Effector CD4-positive, alpha-beta T cell (primary cell): ENCODE data around the gene S100A12.
"Not testable (repeated sequence)": the region's sequence is repeated elsewhere in the genome, so short reads cannot be mapped to it uniquely, and the experiment has no call there.

Experiments
- DNase-seq: peaks from one replicate; pipeline ENCODE4 v3.0.0-alpha.2; 2020

The S100A12 gene

DNA sequence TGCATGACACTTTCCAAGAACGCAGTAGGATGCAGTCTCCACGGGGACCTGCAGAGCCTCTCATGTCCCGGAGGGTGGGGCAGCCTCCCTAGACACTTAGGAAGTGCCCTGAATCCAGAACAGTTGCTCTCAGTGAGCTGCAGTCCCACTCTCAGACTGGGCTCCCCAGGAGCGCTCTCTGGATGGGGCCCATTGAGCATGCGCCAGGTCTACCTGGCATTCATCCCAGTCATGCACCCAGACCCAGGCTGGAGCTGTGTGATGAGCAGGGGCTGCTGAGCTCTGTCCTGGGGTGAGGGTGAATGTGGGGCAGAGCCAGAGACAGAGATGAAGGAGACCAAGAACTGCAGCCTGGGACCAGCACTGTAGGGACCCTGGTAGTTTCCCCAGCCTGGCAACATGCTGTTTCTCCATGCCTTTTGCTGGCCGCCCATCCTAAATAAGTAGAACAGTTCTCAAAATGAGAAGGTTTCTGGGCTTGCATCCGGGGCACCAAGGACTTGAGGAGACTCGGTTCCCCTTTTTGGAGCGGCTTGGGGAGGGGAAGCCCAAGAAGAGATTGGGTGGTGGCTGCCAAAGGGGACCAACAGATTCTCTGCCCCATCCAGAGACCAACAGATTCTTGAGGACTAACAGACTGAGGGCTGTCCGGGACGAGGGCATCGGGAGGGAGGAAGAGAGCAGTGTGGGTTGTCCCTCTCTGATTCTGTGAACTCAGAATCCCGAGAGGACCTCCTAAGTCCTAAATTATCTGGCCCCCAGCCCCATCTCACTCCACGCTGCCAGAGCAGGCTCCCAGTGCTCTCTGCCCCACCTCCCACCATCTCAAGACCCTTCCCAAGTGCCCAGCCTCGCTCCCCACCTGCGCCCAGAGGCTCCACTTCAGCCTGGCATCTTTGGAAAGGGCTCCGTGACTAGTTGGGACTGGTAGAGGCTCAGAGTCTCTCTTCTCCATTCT, 25.8 kb downstream of the S100A12 start:
- DNase-seq: no peak

DNA sequence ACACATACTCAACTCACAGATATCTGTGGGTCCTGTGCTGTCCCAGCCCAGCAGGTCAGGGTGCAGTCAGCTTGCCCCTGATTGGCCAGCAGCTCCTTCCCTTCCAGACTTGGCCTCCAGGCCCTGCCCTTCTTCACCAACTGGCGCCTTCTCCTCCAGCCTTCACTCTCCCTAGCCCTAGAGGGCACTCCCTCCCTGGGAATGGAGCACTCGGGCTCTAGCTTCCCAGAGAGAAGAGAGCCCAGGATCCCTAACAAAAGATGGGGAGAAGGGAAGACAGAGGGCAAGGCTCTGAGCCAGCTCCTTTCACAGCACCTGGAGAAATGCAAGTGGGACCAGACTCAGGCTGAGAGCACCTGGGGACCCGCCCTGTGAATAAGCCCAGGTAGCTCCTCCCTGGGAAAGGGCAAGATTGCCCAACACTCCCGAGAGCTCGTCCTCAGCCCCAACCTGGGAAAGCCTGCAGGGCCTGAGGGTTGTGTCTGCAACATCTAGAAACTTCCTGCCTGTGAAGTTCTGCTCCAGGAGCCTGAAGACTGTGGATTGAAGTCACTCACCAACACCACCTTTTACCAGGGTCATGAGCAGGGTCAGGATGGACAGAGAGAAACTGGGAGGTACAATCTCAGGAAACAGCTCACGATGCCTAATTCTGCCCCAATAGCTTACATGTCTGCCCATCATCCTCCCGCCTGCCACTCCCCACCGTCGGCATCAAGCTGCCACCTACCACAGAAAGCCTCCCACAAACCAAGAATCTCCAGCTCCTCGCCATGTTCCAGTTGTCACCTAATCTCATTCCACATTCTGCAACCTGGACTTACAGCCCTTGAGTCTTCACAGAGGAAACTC, 26.7 kb downstream of the S100A12 start, which contains the start of gene PGLYRP4:
TSS of gene PGLYRP4 (minus strand) at position 331 of the 852 bp plus-strand sequence. CDS start 909 bp downstream, outside the sequence.
- DNase-seq: no peak

DNA sequence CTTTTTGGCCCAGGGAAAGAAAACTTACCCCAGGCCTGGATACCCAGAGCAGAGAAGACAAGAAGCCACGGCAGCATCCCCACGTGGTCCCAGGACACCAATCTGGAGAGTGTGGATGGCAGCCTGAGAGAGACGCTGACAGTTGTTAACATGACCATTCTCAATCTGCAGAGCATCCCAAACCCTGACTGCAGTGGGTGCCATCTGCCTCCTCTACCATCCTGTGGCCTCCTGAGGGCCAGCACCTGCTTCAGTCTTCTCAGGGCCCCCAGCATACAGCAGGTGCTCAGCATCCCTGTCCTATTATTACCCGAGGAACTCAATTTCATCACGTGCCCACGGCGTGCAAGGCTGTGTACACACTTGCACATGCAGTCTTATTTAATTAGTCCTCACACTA, 27.6 kb downstream of the S100A12 start:
- no peak for DNase-seq

DNA sequence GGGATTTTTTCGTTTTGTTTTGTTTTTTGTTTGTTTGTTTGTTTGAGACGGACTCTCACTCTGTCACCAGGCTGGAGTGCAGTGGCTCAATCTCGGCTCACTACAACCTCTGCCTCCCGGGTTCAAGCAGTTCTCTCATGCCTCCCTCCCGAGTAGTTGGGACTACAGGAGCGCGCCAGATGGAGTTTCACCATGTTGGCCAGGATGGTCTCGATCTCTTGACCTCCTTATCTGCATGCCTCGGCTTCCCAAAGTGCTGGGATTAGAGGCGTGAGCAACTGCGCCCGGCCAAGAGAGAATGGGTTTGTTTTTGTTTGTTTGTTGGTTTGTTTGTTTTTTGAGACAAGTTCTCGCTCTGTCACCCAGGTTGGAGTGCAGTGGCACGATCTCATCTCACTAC, 28.4 kb downstream of the S100A12 start:
- not testable (repeated sequence) for DNase-seq

DNA sequence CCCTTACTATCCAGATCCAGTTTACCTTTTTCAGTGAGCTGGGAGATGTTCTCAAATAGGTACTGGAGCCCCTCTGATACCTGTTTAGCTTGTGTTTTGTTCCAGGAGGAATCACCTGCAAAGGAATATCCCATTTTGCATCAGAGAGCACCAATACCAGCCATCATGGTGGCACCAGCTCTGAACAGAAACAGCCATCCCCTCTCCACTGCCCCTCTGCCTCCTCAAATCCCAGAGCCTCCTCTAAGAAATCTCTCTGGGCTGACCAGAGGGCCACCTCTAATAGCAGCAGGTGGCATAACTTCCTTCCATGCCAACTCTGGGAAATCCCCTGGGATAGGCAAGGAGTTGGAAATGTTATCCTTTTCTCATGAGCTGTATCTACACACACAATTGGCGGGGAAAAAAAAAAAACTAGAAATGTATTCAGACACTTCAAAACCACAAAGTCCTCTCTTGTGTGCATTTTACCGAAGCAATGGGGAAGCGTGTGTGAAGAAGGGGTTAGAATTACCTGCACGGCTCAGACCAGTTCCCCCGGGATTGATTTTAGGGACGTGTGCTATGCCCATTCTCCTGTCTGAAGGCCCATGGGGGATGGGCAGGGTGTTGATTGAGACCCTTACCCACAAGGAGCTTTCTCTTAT, 29.2 kb downstream of the S100A12 start:
- DNase-seq: no peak

DNA sequence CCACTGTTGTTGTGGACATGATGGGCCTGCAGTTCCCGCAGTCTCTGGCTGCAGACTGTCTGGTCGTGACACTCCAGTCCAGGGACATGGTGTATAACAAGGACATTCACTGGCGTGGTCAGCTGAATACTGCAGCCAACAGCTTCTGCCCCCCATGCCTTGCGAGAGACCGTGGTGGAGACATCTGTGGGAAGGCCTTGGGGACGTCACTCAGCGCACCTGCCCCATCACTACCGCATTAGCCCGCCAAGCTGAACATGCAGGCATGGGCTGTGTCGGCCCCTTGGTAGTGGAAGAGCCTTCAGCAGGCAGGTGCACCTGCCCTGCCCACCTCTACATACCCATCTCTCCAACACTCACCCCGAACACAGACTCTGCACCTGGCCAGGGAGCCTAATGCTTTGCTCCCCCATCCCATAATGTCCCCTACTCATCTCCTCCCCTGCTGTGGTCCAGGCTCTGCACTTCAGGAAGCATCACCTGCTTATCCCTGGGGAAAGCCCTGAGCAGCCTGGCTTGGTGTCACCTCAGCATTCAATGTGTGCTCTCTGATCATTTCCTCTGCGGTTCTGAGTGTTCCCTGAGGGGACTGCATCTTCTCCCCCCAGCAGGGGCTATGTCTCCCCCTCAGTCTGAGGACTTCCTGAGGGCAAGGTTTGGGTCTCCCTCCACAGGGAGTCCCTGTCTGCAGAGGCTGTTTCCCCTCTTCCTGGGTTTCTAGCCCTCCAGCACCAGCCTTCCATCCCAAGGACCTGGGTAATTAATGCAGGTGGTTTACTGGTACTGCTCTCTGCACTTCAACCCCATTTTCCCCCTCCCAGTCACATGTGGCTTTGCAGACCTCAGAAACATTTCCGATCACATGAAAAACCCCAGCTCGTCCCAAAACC, 30.0 kb downstream of the S100A12 start:
- no peak for DNase-seq

DNA sequence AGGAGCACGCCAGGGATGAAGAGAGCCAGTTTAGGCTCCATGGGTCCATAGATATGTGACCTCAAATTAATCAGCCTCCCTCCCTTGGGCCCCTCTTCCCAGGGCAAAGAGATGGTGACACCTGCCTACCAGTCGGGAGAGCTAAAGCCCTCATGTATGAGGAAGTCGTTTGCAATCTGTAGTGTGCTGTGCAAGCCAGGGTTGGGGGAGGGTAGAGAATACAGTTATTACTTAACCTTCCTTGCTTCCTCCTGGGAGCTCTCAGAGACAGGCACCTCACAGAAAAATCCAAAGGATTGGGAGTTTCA, 30.7 kb downstream of the S100A12 start:
- no peak for DNase-seq

DNA sequence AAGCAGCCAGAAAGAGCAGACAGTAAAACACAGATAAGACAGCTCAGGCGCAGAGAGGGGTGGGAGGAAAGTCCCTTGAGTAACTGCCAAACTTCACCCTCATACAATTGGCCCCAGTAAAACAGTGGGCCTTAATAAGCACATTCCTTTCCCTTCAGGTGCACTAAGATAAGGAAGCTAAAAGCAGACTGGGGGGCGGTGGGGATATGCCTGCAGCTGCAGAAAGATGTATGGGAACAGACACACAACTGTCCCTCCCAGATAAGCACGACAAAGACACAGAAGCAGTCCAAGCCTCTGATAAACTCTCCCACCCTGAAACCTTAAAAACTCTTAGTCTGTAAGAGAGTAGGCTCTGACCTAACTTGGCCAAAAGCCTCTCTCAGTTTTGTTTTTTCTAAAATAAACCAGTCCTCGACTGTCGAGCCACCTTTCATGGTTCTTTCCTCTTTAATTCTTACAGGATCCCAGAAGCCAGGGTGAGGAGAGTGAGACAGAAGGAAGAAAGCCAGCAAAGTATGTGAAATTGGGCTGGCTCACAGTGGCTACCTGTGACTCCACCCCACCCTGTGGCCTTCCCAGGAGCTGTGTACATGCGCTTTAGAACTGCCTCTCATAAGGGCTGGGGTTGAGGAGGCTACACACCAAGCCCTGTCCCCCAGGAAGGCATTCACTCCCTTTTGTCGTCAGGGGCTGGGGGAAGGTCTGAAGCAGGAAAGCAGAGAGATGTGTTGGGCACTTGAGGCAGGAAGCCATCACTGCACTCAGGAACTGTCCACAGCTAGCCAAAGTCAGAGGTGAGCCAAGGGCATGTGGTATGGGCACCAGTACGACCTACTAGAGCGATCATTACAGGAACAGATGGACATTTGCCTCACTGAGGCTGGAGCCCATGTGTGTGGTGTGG, 31.4 kb downstream of the S100A12 start:
- DNase-seq: no peak

DNA sequence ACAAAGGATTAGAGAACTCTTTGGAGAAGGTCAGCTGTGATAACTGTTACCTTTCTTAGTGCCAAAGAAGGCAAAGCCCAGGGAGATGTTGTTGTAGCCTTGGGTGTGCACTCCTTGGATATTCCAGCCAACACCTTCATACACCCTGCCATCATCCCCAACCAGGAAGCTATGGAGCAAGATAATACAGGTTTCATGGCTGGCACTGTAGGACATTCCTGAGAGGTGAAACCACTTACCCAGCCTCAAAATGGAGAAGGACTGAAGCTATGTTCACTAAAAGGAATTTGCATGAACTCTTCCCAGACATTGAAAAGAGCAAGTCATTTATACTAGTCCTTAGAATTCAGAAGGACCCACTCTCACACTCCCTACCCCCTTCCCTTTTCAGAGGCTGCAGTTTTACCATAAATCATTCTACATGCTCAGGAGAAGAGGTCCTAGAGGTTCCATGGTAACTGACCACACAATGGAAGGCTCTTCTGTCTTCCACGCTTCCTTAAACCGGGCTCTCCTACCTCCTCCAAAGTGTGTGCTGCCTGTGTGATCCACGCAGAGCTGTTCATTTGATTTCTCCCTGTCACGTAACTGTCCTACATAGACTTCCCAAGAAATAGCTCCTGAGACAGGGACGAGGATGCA, 32.3 kb downstream of the S100A12 start:
- no peak for DNase-seq

DNA sequence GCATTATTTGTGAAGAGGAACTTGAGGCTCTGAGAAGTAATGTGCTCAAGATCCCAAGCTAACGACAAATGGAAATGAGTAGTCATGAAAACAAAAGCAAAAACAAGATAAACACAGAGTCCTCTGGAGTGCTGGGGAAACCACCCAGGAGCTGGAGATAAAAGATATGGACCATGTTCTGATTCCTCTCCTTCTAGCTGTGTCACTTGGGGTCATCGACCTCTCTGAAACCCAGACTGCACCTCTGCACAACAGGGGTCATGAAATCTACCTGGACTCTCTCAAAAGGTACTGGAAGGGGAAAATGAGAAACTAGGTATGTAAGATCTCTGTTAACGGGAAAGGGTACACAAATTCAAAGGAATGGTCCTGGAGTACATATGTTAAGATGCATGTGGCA, 33.2 kb downstream of the S100A12 start:
- DNase-seq: no peak

DNA sequence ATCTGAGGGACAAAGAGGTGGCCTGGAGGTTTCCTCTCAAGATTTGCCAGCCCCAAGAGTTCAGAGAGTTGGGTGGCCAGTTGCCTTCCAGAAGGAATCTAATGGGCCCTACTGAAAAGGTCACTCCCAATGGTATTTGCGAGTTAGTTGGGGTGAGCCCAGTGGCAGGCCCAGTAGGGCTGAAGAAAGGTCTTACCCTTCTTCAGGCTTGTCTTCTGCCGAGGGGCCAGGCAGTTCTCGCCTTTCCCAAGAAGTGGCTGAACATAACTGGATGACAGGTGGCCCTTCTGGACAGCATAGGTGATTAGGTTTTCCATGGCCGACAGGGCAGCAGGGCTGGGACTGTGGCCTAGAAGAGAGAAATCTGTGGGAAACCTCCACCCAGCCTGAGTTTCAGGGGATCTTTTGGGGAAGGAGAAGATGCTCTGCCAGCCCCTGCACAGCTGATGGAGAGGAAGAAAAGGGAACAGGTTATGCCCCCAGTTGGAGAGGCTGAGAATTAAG, 33.9 kb downstream of the S100A12 start:
- no peak for DNase-seq

DNA sequence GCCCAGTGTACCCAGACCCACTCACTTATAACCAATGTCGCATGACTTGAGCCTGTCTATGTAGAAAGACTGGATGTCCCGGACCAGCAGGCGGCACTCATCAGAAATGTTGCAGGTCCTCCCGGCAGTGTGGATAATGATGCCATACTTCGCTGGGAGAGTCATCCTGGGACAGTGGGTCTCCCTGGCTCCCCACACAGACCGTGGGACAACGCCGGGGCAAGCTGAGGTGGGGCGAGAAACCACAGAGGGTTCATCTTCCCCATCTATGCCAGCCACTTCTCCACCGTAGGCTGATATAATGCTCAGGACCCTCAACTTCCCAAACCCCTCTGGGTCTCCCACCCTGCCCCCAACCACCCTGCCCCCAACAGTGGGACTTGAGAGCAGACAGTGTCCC, 35.1 kb downstream of the S100A12 start:
- no peak for DNase-seq

DNA sequence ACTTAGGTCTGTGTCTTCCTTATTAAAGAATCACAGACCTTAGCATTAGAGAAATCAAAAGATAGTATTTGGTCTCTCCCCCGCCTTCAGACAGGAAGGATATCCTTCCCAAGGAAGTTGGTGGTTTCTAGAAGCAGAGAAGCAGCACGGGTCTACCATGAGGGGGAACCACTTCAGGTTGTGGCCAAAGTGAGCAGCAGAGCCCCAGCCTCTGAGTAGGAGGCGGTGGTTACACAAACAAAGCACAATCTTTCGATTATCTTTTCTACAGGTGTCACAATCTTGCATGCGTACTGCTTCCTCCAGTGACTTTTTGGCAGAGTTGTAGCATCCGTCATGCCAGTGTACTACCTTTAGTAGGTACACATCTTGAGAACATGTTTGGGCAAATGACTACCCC, 35.6 kb downstream of the S100A12 start:
- no peak for DNase-seq

DNA sequence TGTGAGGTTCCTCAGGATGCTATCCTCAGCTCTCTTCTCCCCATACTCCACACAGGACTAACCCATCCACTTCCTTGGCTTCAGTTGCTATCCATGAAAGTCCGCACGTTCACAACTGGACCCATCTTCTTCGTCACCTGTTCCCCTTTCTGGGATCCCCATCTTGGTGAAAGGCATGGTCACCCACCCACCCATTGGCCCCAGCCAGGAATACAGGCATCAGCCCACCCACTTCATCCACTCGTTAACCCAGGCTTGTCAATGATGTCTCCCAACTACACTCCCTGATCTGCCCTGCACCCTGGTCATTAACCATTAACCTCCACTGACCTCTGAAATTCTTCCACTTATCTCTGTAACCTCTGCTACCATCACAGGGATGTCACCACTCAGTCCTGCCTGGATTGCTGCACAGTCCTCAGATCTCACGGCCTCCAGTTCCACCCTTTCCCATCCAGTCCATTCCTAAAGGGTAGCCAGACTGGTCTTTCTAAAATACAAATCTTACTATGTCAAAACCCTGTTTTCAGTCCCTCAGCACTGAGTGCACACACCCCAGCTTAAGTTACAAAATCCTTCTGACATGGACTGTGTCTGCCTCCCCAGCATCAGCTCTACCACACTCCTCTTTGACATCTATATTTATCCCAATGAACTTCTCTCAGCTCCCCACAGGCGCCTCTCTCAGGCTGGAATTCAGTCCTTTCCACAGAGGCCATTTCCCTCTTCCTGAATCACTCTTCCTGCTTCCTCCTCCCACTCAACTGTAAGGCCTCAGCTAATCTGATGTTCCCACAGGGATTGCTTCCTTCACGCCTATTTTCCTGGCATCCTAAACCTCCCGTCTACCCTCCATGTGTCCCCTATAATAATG, 37.2 kb downstream of the S100A12 start:
- DNase-seq: no peak

DNA sequence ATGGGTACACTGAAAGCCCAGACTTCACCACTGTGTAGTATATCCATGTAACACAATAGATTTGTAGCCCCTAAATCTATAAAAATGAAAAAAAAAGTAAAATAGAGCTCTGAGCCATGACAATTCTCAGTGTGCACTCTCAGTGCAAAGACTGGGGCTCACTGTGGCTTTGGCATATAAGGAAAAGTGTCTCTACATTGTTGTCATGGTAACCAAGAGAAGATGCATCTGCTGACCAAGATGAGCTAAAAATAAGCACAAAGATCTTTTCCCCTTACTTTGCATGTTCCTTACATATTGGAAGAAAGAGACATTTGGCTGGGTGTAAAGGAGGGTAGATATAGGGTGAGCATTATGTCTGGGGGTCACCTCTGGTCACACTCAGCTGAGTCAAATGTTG, 38.8 kb downstream of the S100A12 start:
- no peak for DNase-seq

DNA sequence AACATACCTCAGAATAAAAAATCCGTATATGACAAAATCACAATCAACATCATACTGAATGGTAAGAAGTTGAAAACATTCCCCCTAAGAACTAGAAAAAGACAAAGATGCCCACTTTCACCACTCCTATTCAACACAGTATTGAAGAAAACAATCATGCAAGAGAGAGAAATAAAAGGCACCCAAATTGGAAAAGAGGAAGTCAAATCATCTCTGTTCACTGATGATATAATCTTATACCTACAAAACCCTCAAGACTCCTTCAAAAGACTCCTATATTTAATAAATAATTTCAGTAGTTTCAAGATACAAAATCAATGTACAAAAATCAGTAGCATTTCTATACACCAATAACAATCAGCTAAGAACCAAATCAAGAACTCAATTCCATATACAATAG, 41.5 kb downstream of the S100A12 start:
- DNase-seq: no peak

DNA sequence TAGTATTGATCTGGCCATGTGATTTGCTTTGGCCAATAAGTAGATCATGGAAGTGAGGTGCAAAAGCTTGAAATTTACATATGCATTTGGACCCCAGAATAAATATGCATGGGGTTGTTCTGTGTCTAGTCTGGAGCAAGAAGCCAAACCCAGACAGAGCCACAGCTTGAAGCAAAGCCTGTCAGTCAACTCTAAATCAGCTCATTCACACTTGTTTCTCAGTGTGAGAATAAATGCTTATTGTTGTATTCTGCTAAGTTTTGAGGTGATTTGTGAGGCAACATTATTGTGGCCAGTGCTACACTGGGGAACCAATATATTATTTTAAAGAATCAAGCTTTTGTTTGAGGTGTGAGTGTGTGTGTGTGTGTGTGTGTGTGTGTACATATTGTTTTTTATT, 50.5 kb downstream of the S100A12 start:
- no peak for DNase-seq
